Ishikawa (cell line): ENCODE results near the gene ATP6V1G3.

Source experiments
- FOXM1 ChIP-seq: IDR thresholded peaks from 2 replicates; pipeline ENCODE4 v1.6.1; 2012; ENCODE audit warnings: low read depth, borderline replicate concordance
- TAF1 ChIP-seq: IDR thresholded peaks from 2 replicates; pipeline ENCODE4 v1.6.1; 2012; ENCODE audit warnings: low read depth, mild to moderate bottlenecking
- TF ChIP-seq, protein P1 (sequence below): IDR thresholded peaks from 2 replicates; pipeline ENCODE4 v1.6.1; 2012

DNA sequence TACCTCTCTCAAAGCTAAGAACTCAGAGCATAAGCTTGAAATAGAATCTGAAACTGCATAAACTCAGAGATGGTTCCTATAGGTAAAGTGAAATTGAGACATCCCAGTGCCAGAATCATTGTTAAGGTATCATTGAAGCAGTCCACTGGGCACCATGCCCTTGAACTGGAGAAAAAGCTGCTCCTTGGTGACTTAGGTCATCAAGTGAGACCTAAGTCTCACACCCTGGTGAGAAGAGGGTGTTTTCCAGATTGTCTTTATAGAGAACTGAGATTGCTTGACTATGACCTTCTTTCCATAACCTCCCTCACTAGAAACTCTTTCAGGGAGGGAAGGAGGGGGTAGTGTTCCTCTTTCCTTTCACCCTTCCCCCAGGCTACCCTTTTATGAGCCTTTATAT, 9.4 kb upstream of the ATP6V1G3 start:
- TF ChIP-seq, protein P1, sequence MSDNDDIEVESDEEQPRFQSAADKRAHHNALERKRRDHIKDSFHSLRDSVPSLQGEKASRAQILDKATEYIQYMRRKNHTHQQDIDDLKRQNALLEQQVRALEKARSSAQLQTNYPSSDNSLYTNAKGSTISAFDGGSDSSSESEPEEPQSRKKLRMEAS = no peak
- TF ChIP-seq FOXM1 (no peak), TAF1 (no peak)
